Measurements from ENCODE around the gene TCTA. TPM values are rescaled to one million over a fixed set of nuclear protein-coding genes. Genes with fewer than 3 reads are reported as not detected.

The TCTA gene
- total RNA-seq, 2 experiments from 2014 or later: 10.4 to 12.4 TPM

DNA sequence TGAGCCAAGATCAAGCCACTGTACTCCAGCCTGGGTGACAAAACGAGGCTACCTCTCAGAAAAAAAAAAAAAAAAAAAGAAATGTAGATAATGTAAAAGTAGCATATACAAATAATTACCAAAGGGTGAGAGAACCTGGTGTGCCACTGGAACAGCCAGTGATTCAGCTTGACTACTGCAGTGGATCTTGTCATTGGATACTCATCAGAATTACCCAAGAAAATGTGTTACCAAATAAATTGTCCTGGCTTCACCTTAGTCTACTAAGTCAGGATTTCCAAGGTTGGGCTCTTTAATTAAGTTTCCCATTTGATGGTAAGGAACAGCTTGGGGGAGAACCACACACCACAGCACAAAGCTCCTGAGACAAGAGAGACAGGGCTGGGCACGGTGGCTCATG lies 15.4 kb downstream of the TCTA start:
- Mint-ChIP-seq H3K4me1 (ENCODE audit: low read depth) (peaks cover 18% of the 10 kb centered on the region), H3K27ac (no peak overlapping the region), H3K9me3 (no peaks in the 10 kb centered on the region), H3K36me3 (ENCODE audit: low read depth) (peaks cover 2% of the 10 kb centered on the region), H3K27me3 (no peaks in the 10 kb centered on the region), H3K4me3 (peak overlapping the region; percentile 84)
- DNase-seq (no peak), ATAC-seq (no peak)
- ChIA-PET POLR2A (interaction anchor here (1.1 to 1.8 kb wide), 4 partner anchors 9 to 15 kb away, joined by 3 to 7 read pairs (median 4); no protein-coding TSS in a partner anchor), CTCF (interaction anchor here (0.7 to 0.9 kb wide), 2 partner anchors 22 to 41 kb away, joined by 3 read pairs; no protein-coding TSS in a partner anchor)
- intact Hi-C loops (cut with micrococcal nuclease): no loop called here
- TF ChIP-seq, protein P1, sequence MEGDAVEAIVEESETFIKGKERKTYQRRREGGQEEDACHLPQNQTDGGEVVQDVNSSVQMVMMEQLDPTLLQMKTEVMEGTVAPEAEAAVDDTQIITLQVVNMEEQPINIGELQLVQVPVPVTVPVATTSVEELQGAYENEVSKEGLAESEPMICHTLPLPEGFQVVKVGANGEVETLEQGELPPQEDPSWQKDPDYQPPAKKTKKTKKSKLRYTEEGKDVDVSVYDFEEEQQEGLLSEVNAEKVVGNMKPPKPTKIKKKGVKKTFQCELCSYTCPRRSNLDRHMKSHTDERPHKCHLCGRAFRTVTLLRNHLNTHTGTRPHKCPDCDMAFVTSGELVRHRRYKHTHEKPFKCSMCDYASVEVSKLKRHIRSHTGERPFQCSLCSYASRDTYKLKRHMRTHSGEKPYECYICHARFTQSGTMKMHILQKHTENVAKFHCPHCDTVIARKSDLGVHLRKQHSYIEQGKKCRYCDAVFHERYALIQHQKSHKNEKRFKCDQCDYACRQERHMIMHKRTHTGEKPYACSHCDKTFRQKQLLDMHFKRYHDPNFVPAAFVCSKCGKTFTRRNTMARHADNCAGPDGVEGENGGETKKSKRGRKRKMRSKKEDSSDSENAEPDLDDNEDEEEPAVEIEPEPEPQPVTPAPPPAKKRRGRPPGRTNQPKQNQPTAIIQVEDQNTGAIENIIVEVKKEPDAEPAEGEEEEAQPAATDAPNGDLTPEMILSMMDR (IDR thresholded peaks at IDR 0.05): no peak

DNA sequence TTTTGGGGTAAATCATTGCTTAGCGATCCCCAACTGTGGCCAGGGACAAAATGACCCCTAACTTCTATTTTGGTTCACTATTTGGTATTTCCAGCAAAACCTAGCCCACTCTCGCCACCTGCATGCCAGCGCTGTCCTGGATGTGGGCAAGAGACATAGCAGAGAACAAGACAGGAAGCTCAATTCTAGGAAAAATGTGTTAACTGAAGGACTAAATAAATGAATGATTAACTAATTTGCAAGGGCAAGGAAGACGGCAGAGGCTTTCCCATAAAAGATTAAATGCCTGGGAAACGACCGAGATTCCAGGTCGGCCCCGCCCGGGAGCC lies 16.5 kb downstream of the TCTA start:
- Mint-ChIP-seq H3K27me3 (no peaks in the 10 kb centered on the region), H3K36me3 (ENCODE audit: low read depth) (peaks cover 2% of the 10 kb centered on the region), H3K27ac (peak overlapping the region; percentile 94), H3K4me1 (ENCODE audit: low read depth) (peaks cover 18% of the 10 kb centered on the region), H3K9me3 (no peaks in the 10 kb centered on the region), H3K4me3 (peak overlapping the region; percentile 84)
- intact Hi-C loops (cut with micrococcal nuclease): no loop called here
- ChIA-PET POLR2A (interaction anchor here (0.7 to 3.8 kb wide), 11 partner anchors 10 to 335 kb away, joined by 3 to 11 read pairs (median 4); partner anchors contain the start of genes DAG1, RHOA and USP4), CTCF (interaction anchor here (0.7 to 1.4 kb wide), 7 partner anchors 12 to 20 kb away, joined by 3 to 8 read pairs (median 3); partner anchors contain the start of genes RHOA and TCTA)
- peak; percentile 28 for DNase-seq
- TF ChIP-seq, protein P1 (IDR thresholded peaks at IDR 0.05): no peak
- peak; percentile 2 for ATAC-seq

DNA sequence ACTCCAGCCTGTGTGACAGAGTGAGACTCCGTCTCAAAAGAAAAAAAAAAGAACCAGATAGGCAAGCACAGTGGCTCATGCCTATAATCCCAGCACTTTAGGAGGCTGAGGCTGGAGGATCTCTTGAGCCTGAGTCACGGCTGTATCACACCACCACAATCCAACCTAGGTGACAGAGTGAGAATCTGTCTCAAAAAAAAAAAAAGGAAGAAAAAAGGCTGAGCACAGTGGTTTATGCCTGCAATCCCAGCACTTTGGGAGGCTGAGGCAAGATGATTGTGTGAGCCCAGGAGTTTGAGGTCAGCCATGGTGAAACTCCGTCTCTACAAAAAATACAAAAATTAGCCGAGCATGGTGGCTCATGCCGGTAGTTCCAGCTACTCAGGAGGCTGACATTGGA lies 22.5 kb downstream of the TCTA start:
- ATAC-seq (no peak), DNase-seq (no peak)
- CTCF ChIA-PET: no interaction called here
- Mint-ChIP-seq H3K4me3 (no peak overlapping the region), H3K27ac (no peak overlapping the region), H3K36me3 (ENCODE audit: low read depth) (no peaks in the 10 kb centered on the region), H3K27me3 (no peaks in the 10 kb centered on the region), H3K4me1 (ENCODE audit: low read depth) (peaks cover under 1% of the 10 kb centered on the region), H3K9me3 (no peaks in the 10 kb centered on the region)
- POLR2A ChIA-PET: no interaction called here
- TF ChIP-seq, protein P1 (IDR thresholded peaks at IDR 0.05): no peak
- intact Hi-C loops (cut with micrococcal nuclease): no loop called here

DNA sequence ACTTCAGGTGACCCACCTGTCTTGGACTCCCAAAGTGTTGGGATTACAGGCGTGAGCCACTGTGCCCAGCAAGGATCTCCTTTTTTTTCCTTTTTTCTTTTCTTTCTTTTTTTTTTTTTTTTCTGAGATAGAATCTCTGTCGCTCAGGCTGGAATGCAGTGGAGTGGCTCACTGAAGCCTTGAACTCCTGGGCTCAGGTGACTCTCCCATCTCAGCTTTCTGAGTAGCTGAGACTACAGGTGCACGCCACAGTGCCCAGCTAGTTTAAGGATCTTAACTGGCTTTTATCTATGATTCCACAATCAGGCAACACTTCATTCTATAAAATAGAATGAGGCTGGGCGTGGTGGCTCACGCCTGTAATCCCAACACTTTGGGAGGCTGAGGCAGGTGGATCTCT lies 33.2 kb downstream of the TCTA start:
- H3K4me1 Mint-ChIP-seq (ENCODE audit: low read depth): peaks cover 11% of the 10 kb centered on the region
- POLR2A ChIA-PET: interaction anchor here (1.1 to 1.6 kb wide), 2 partner anchors 30 to 106 kb away, joined by 3 to 5 read pairs; partner anchors contain the start of gene USP4
- H3K27me3 Mint-ChIP-seq: no peaks in the 10 kb centered on the region
- intact Hi-C loops (cut with micrococcal nuclease): loop anchor here (2.0 kb wide), 1 partner anchor 151 kb away; no protein-coding TSS in a partner anchor
- no peaks in the 10 kb centered on the region for H3K9me3 Mint-ChIP-seq
- TF ChIP-seq, protein P1 (IDR thresholded peaks at IDR 0.05): no peak
- no peak for ATAC-seq
- no peaks in the 10 kb centered on the region for H3K36me3 Mint-ChIP-seq (ENCODE audit: low read depth)
- no peak overlapping the region for H3K4me3 Mint-ChIP-seq
- H3K27ac Mint-ChIP-seq: no peak overlapping the region
- DNase-seq: no peak
- CTCF ChIA-PET: interaction anchor here (0.8 to 3.6 kb wide), 7 partner anchors 17 to 358 kb away, joined by 3 to 23 read pairs (median 3); partner anchors contain the start of genes NICN1 and USP4

DNA sequence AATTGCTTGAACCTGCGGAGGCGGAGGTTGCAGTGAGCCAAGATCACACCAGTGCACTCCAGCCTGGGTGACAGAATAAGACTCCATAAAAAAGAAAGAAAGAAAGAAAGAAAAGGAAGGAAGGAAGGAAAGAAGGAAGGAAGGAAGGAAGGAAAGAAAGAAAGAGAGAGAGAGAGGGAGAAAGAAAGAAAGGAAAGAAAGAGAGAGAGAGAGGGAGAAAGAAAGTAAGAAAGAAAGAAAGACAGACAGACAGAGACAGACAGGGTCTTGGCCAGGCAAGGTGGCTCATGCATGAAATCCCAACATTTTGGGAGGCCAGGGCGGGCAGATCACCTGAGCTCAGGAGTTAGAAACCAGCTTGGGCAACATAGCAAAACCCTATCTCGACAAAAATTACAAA lies 41.4 kb downstream of the TCTA start:
- H3K4me3 Mint-ChIP-seq: no peak overlapping the region
- ATAC-seq (no peak), DNase-seq (no peak)
- intact Hi-C loops (cut with micrococcal nuclease): no loop called here
- ChIA-PET CTCF (interaction anchor here (1.4 to 1.8 kb wide), 2 partner anchors 38 to 114 kb away, joined by 6 to 8 read pairs; partner anchors contain the start of gene USP4), POLR2A (interaction anchor here (0.8 kb wide), 1 partner anchor 48 kb away, joined by 3 read pairs; no protein-coding TSS in a partner anchor)
- no peaks in the 10 kb centered on the region for H3K36me3 Mint-ChIP-seq (ENCODE audit: low read depth)
- TF ChIP-seq, protein P1 (IDR thresholded peaks at IDR 0.05): no peak
- H3K4me1 Mint-ChIP-seq (ENCODE audit: low read depth): peaks cover 5% of the 10 kb centered on the region
- H3K27ac Mint-ChIP-seq: no peak overlapping the region
- H3K27me3 Mint-ChIP-seq: no peaks in the 10 kb centered on the region
- H3K9me3 Mint-ChIP-seq: no peaks in the 10 kb centered on the region
